Measurements from ENCODE around the gene CST7. TPM values are rescaled to one million over a fixed set of nuclear protein-coding genes. Genes with fewer than 3 reads are reported as not detected.

The CST7 gene
- total RNA-seq, 1 experiment from 2014 or later = not detected

DNA sequence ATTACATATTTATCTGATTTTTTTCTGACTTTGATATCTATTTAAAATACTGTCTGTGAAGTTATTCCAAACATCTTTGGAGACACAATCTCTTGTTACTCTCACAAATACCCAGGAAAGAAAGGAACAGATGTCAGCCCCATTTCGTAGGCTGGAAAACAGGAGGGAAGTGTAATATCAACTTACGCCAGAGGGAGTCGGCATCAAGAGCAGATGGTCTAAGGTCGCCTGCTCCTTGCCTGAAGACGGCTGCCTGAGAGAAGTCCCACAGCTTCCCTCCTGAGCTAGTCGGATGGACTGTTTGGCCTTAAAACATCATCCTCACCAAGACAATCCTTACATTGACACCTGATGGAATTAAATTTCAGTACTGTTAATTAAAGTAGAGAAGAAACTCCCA is 13.4 kb downstream of the CST7 start:
- peaks cover 28% of the 10 kb centered on the region for H3K36me3 Mint-ChIP-seq
- H3K9me3 Mint-ChIP-seq = no peaks in the 10 kb centered on the region
- no peak for TF ChIP-seq ZNF219 (CRISPR knock-in tag; IDR thresholded peaks at IDR 0.05; ENCODE audit: borderline replicate concordance)
- no peak overlapping the region for H3K4me3 Mint-ChIP-seq
- ATAC-seq = no peak
- H3K27me3 Mint-ChIP-seq (ENCODE audit: low read depth) = no peaks in the 10 kb centered on the region
- POLR2A ChIA-PET = no interaction called here
- CTCF ChIA-PET = interaction anchor here (1.4 kb wide), 1 partner anchor 10 kb away, joined by 3 read pairs; no protein-coding TSS in a partner anchor
- no peak for DNase-seq (ENCODE audit: low spot score)
- H3K4me1 Mint-ChIP-seq = no peaks in the 10 kb centered on the region
- no peak overlapping the region for H3K27ac Mint-ChIP-seq

GRCh38 chr20:24963672-24964505 is 14.8 kb downstream of the CST7 start:
- POLR2A ChIA-PET = no interaction called here
- no peak overlapping the region for H3K4me3 Mint-ChIP-seq
- H3K9me3 Mint-ChIP-seq = no peaks in the 10 kb centered on the region
- H3K4me1 Mint-ChIP-seq = no peaks in the 10 kb centered on the region
- H3K27ac Mint-ChIP-seq = 0 out of 2 replicates have a peak overlapping the region, but pooled peaks have one; percentile 4
- TF ChIP-seq NR2C2 (CRISPR knock-in tag; IDR thresholded peaks at IDR 0.05) (no peak), ZSCAN18 (CRISPR knock-in tag; IDR thresholded peaks at IDR 0.05) (no peak), HMGXB4 (CRISPR knock-in tag; IDR thresholded peaks at IDR 0.05) (no peak), CREB1 (CRISPR knock-in tag; IDR thresholded peaks at IDR 0.05) (no peak), STAT6 (CRISPR knock-in tag; conservative IDR thresholded peaks at IDR 0.05; ENCODE audit: low read depth) (no peak)
- TF ChIP-seq, protein P1, sequence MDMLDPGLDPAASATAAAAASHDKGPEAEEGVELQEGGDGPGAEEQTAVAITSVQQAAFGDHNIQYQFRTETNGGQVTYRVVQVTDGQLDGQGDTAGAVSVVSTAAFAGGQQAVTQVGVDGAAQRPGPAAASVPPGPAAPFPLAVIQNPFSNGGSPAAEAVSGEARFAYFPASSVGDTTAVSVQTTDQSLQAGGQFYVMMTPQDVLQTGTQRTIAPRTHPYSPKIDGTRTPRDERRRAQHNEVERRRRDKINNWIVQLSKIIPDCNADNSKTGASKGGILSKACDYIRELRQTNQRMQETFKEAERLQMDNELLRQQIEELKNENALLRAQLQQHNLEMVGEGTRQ (CRISPR knock-in tag; IDR thresholded peaks at IDR 0.05) = no peak
- TF ChIP-seq, protein P2, sequence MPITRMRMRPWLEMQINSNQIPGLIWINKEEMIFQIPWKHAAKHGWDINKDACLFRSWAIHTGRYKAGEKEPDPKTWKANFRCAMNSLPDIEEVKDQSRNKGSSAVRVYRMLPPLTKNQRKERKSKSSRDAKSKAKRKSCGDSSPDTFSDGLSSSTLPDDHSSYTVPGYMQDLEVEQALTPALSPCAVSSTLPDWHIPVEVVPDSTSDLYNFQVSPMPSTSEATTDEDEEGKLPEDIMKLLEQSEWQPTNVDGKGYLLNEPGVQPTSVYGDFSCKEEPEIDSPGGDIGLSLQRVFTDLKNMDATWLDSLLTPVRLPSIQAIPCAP (CRISPR knock-in tag; IDR thresholded peaks at IDR 0.05) = no peak
- CTCF ChIA-PET = interaction anchor here (0.5 to 1.4 kb wide), 3 partner anchors 9 to 451 kb away, joined by 3 read pairs; no protein-coding TSS in a partner anchor
- H3K27me3 Mint-ChIP-seq (ENCODE audit: low read depth) = no peaks in the 10 kb centered on the region
- H3K36me3 Mint-ChIP-seq = peaks cover 41% of the 10 kb centered on the region
- DNase-seq (ENCODE audit: low spot score) (no peak), ATAC-seq (no peak)

DNA sequence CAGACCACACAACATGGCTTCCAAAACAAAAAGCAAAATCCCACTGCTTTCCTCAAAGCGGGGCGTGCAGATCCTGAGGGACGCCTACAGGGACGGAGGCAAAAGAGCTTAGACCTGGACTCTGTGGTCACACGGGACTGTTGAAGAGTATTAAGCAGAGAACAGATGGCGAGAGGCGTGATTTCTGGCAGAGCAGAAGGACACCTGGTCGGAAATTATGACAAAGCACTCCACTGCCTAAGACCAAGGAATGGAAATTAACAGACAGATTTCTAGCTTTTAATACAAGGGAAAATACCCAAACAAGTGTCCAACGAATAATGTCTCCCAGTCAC is 15.4 kb downstream of the CST7 start:
- ChIA-PET CTCF (interaction anchor here (0.6 kb wide), 1 partner anchor 9 kb away, joined by 3 read pairs; no protein-coding TSS in a partner anchor), POLR2A (no interaction called here)
- peak overlapping the region; percentile 4; the same call in 1 of the 2 replicates for H3K27ac Mint-ChIP-seq
- no peaks in the 10 kb centered on the region for H3K27me3 Mint-ChIP-seq (ENCODE audit: low read depth)
- H3K9me3 Mint-ChIP-seq = no peaks in the 10 kb centered on the region
- H3K4me1 Mint-ChIP-seq = no peaks in the 10 kb centered on the region
- H3K36me3 Mint-ChIP-seq = peaks cover 43% of the 10 kb centered on the region
- no peak for DNase-seq (ENCODE audit: low spot score)
- no peak for ATAC-seq
- H3K4me3 Mint-ChIP-seq = no peak overlapping the region
- no peak for TF ChIP-seq TEAD4 (CRISPR knock-in tag; IDR thresholded peaks at IDR 0.05)
- TF ChIP-seq KAT7 (CRISPR knock-in tag; IDR thresholded peaks at IDR 0.05; ENCODE audit: borderline replicate concordance) = no peak
- TF ChIP-seq, protein P3, sequence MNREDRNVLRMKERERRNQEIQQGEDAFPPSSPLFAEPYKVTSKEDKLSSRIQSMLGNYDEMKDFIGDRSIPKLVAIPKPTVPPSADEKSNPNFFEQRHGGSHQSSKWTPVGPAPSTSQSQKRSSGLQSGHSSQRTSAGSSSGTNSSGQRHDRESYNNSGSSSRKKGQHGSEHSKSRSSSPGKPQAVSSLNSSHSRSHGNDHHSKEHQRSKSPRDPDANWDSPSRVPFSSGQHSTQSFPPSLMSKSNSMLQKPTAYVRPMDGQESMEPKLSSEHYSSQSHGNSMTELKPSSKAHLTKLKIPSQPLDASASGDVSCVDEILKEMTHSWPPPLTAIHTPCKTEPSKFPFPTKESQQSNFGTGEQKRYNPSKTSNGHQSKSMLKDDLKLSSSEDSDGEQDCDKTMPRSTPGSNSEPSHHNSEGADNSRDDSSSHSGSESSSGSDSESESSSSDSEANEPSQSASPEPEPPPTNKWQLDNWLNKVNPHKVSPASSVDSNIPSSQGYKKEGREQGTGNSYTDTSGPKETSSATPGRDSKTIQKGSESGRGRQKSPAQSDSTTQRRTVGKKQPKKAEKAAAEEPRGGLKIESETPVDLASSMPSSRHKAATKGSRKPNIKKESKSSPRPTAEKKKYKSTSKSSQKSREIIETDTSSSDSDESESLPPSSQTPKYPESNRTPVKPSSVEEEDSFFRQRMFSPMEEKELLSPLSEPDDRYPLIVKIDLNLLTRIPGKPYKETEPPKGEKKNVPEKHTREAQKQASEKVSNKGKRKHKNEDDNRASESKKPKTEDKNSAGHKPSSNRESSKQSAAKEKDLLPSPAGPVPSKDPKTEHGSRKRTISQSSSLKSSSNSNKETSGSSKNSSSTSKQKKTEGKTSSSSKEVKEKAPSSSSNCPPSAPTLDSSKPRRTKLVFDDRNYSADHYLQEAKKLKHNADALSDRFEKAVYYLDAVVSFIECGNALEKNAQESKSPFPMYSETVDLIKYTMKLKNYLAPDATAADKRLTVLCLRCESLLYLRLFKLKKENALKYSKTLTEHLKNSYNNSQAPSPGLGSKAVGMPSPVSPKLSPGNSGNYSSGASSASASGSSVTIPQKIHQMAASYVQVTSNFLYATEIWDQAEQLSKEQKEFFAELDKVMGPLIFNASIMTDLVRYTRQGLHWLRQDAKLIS (CRISPR knock-in tag; IDR thresholded peaks at IDR 0.05; ENCODE audit: borderline replicate concordance) = no peak
- TF ChIP-seq RORB (CRISPR knock-in tag; IDR thresholded peaks at IDR 0.05) = no peak
- TF ChIP-seq GABPB1 (CRISPR knock-in tag; IDR thresholded peaks at IDR 0.05) = no peak
- TF ChIP-seq GTF2I (CRISPR knock-in tag; conservative IDR thresholded peaks at IDR 0.05) = no peak
